NCI-H2081 treated with DMSO at 0.1 percent for 48 hours (cell line): ENCODE data around the gene ACSS1.

ENCODE experiments used
- DNase-seq: peaks from one replicate; lab custom pipeline; 2025; lab: John Stamatoyannopoulos, UW

ACSS1 gene

GRCh38 chr20:24993337-24994185 lies 64.4 kb downstream of the ACSS1 start:
- peak; percentile 0 for DNase-seq

GRCh38 chr20:24992487-24993205 lies 65.3 kb downstream of the ACSS1 start, which contains the start of gene APMAP:
TSS of gene APMAP (minus strand) at chr20:24992751. CDS start at chr20:24992688, 63 bp downstream.
- DNase-seq: peak; percentile 35

GRCh38 chr20:24991897-24992486 lies 65.9 kb downstream of the ACSS1 start:
- DNase-seq: no peak

DNA sequence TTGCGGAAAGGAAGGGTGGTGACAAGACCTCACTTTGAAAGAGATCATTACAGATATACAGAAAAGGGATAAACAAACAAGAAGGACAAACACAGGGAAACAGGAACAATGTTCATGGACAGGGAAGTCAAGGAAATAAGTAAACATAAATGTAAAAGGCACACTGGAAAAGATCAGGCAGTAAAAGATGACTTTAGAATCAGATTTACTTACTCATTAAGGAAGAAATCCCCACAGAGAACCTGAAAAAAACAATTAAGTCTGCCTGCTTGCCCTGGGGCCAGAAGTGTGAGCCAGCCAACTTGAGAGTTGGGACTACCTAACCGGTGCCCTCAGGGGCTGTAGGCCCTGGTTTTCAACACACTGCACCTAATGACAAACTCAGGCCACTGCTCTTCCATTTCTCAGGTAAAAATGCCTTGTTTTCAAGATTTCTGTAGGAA lies 67.1 kb downstream of the ACSS1 start:
- no peak for DNase-seq

- DNase-seq: no peak
Observed at GRCh38 chr20:24989162-24989561, 68.8 kb downstream of the ACSS1 start.

DNA sequence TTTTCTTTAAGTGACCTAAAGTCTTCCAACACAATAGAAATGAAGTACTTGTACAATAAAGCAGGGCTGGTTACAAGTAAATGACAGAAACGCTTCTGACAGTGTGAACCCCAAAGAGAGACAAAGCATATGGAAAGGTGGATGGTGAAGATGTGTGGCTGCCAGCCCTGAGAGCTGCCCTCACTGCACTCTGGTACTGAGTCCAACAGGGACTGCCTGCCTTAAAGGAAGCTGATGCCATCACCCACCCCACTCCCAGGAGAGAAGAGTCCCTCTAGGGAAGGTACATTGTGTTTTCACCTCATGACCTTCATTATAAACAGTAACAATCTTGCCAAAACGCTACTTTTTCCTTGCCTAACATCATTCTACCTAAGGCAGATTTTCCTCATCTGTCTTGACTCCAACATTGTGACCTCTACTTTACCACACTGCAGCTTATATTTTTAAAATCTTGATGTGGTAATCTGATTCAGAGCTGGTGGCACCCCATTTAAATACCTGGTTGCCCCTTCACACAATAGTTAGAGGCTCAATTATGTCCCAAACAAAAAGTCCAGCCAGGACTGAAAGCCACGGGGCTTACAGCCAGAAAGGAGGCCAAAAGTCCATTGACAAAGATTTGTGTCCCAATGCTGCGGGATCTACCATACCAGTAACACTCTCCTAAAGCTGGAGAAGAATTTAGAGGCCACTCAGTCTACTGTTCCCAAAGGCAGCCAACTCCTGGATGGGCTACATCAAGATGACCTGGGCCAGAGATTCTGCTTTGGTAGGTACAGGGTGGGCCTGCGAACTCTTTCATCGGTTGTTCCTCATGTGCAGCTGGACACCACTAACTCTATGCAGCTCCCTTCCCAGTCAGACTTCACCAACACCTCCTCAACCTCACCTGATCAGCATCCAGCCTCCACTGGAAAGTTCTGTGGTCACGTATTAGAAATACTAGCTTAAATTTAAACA lies 69.8 kb downstream of the ACSS1 start:
- no peak for DNase-seq

- no peak for DNase-seq
Observed at GRCh38 chr20:24987244-24987643, 70.7 kb downstream of the ACSS1 start.

DNA sequence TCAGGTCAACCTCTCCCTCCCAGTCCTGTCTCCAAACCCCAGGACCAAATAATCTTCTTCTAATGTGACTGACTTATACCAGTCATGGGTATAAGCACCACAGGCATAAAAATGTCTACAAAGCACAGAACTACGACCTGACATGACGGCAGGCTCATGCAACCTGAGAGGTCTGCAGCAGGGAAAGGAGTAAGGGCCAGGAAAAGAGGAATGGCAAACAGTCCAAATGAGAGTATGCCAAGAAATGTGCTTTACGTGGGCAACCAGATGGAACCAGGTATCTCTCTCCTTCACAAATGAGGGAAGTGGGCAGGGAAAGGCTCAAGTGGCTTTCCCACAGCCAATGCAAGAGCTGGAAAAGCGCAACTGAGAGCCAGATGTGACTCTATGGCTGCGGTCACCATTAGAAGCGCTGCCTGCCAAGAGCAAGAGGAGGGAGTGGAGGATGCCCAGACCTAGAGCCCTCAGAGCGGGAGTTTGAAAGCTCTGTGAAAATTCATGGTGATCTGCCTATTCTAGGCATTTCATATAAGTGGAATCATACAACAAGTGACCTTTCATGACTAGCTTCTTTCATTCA lies 71.4 kb downstream of the ACSS1 start:
- DNase-seq: no peak

GRCh38 chr20:24985802-24986201 lies 72.1 kb downstream of the ACSS1 start:
- DNase-seq: no peak

DNA sequence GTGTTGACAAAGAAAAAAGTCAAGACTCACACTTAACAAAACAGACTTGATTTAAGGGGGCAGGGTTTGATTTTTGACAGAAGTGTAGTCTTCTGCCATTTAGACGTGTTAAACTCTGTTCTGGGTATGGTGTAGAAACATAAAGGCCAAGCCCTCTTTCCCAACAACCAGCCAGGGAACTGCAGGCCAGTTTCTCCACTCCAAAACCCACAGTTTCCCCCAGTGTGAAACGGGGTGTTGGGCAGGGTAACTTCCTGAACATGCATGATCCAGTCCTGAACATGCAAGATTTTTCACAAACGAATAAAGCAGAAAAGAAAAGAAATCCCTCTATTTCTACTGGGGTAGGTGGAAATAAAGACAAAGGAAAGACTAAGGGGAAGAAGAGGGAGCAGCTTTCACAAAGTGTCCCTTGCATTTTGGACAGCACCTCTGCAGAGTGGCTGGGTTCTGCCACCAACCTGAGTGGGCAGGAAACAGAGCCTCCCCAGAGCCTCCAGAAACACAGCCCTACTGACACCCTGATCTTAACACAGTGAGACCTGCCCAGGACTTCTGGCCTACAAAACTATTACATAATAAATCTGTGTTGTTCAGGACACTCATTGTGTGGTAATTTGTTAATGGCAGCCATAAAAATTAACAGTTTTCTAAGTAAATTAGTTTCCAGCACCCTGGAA lies 72.8 kb downstream of the ACSS1 start:
- DNase-seq: no peak

DNA sequence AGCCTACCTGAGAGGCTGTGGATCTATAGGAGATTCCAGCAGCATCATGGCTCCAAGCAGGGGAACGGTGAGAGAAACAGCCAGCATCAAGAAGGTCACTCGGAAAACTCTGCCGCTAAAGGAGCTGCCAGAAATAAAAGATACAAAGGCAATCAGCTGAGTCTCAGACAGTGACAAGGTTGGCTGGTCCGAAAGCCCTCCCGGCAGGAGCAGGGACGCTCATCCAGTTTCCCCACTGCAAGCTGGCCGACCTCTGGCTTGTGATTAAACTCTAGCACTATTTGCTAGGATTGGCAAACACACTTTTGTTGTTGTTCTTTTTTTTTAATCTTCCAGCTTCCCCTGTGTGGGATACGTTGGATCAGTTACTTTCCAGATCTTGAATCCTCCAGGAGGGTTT lies 74.0 kb downstream of the ACSS1 start:
- DNase-seq: no peak

GRCh38 chr20:24981790-24982189 lies 76.1 kb downstream of the ACSS1 start:
- DNase-seq: no peak

DNA sequence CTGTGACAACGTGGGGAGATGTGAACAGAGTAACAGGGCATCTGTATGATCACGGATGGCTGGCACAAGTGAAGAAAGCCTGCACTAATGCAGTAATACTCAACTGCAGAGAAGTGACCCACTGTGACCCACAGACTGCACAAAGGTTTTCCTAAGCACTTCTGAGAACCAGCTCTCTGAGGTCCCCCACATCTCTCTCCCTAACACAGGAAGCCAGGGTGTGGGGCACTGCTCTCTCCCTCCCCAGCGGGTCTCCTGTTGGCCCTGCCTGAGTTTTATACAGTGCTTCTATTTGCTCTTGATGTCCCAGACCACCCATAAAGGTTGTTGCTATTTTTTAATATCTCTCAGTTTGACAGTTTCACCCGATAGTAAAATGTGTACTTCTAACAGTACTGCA lies 76.7 kb downstream of the ACSS1 start:
- no peak for DNase-seq

GRCh38 chr20:24980291-24981053 lies 77.5 kb downstream of the ACSS1 start:
- DNase-seq: no peak

DNA sequence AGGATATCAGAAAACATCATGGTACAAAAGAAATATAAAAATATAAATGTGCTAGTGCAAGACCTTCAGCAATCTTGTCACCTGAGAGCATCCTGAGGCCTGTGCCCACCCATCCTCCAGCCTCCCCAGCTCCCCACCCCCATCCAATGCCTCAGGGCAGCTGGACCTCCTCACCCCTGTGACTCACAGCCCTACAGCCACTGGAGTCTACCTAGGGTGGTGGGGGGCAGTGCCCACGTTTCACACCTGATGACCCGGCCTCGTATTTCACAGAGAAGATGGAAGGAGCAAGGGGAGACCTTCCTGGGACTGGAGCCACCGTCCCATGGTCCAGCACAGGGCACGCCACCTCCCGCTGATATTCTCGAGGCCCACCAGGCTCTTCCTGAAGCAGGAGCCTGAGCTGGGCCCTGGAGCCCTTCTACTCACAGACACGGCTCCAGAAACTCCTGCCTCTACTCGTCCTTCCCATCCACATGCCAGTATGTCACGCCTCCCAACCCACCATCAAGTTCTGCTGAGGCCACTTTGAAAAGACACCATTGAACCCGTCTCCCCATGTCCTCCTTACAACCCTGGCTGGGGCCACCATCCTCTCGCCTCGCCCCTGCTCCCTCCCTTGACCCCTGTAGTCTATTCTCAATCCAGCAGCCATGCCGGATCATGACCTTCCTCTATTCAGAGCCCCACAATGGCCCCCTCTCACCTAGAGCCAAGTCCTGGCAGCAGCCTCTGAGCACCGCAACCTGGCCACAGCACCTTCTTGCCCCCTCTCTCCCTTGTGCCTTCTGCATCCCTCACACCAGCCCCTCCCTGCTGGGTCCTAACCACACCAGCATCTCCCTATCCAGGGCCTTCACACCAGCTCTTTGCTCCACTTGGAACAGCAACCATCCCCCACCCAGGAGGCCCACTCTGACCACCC lies 78.6 kb downstream of the ACSS1 start:
- no peak for DNase-seq

- DNase-seq: no peak
Observed at GRCh38 chr20:24978513-24978912, 79.4 kb downstream of the ACSS1 start.

GRCh38 chr20:24977797-24978196 lies 80.1 kb downstream of the ACSS1 start:
- no peak for DNase-seq

DNA sequence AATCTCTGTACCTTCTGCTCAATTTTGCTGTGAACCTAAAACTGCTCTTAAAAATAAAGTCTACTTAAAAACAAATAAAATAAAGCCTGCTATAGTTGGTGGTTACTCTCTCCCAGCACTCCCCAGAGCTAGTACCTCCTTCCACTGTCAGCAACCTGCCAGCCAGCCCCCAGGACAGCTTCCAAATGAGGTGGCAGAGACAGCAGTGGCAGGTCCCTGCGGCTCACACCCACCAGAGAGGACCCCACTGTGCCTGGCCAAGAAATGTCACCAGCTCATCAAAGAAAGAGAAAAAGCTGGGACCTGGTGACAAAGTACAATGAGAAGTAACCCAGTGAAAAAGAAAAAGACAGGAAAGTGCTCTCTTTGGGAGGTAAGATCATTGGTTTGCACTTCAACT lies 80.6 kb downstream of the ACSS1 start:
- DNase-seq: no peak

DNA sequence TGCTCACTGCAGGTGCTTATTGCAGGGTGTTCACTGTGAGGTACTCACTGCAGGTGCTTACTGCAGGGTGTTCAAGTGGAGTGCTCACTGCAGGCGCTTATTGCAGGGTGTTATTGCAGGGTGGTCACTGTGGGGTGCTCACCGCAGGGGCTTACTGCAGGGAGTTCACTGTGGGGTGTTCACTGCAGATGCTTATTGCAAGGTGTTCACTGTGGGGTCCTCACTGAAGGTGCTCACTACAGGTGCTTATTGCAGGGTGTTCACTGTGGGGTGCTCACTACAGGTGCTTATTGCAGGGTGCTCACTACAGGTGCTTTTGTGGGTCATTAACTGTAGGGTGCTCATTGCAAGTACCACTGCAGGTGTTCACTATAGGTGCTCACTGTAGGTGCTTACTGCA lies 85.6 kb downstream of the ACSS1 start:
- no peak for DNase-seq
